Tibial nerve (tissue), 4 donors: ENCODE measurements around the gene USP50. TPM values are rescaled to one million over a fixed set of nuclear protein-coding genes. Genes with fewer than 3 reads are reported as not detected.
A peak's percentile ranks its signal among the peaks of the same experiment; 100 is the strongest.

ENCODE experiments used
- DNase-seq, 2 donors: peaks; one replicate each; pipeline ENCODE4 v3.0.0-alpha.2; 2019; ENCODE audit warnings: low spot score in 2 of 2
- H3K27ac ChIP-seq, 4 donors: fragments of 200-600 bp; sonication (generic) in 3 of 4; one replicate each; pipeline ENCODE4 v1.5.1; 2017 to 2019; ENCODE audit warnings: mild to moderate bottlenecking in 1 of 4
- H3K27me3 ChIP-seq, 2 donors: fragments of 200-600 bp; sonication (generic) in 1 of 2; one replicate each; pipeline versions ENCODE4 v1.5.1 to v1.6.0; 2017 to 2019
- H3K36me3 ChIP-seq, 3 donors: fragments of 200-600 bp; sonication (generic); one replicate each; pipeline ENCODE4 v1.5.1; 2018 to 2019
- H3K4me1 ChIP-seq, 4 donors: fragments of 200-600 bp; sonication (generic) in 3 of 4; one replicate each; pipeline ENCODE4 v1.5.1; 2017 to 2019
- H3K4me3 ChIP-seq, 4 donors: fragments of 200-600 bp; sonication (generic) in 3 of 4; one replicate each; pipeline ENCODE4 v1.5.1; 2017 to 2019; ENCODE audit warnings: mild to moderate bottlenecking in 1 of 4, moderate library complexity in 1 of 4
- H3K9me3 ChIP-seq, 4 donors: fragments of 200-600 bp; sonication (generic) in 3 of 4; one replicate each; pipeline ENCODE4 v1.5.1; 2017 to 2019
- CTCF ChIP-seq, 5 experiments: fragments of 200-600 bp in 3 of 5; fragments of 450-650 bp in 2 of 5; sonication (generic) in 3 of 5; IDR thresholded peaks; one replicate each; pipeline ENCODE4 v1.5.1; 2016 to 2019; ENCODE audit warnings: antibody characterized with exemption in 5 of 5, mild to moderate bottlenecking in 3 of 5, moderate library complexity in 2 of 5
- EP300 ChIP-seq, 2 donors: sonication (generic); formaldehyde crosslinking; IDR thresholded peaks; one replicate each; pipeline ENCODE4 v1.6.1; 2017; ENCODE audit warnings: antibody characterized with exemption in 2 of 2, mild to moderate bottlenecking in 1 of 2
- POLR2A ChIP-seq, 2 donors: fragments of 450-650 bp; IDR thresholded peaks; one replicate each; pipeline ENCODE4 v1.6.1; 2017; ENCODE audit warnings: antibody characterized with exemption in 2 of 2, mild to moderate bottlenecking in 2 of 2, moderate library complexity in 2 of 2
- WGBS, 2 donors: methylation state at CpG; one replicate each; pipeline ENCODE4 v1.1.5; 2018; 5-methylcytosine and 5-hydroxymethylcytosine counted together
- total RNA-seq, 4 donors: library from RNA; depleted of rRNA; stranded (reverse); fragments of >200 nt; gene quantifications; one replicate each; pipeline ENCODE4 v1.1.0, GENCODE V29; 2016

USP50 gene
- total RNA-seq, 4 donors from 2014 or later: 1.5 to 2.2 TPM; not detected in 2

GRCh38 chr15:50542887-50543210 is 3.6 kb downstream of the USP50 start:
- 62 to 70% methylated on average over 2 of the region's 2 CpGs for WGBS, 2 donors
- peak overlapping the region in 1 of 4 donors; percentile 16 for H3K27ac ChIP-seq
- TF ChIP-seq EP300 (IDR thresholded peaks at IDR 0.05) (no peak), POLR2A (IDR thresholded peaks at IDR 0.05) (no peak), CTCF (IDR thresholded peaks at IDR 0.05) (no peak)
- H3K4me1 ChIP-seq: peaks cover 0 to 2% (median 0%) of the 10 kb centered on the region in 4 donors
- H3K4me3 ChIP-seq: no peak overlapping the region
- H3K27me3 ChIP-seq: no peaks in the 10 kb centered on the region
- no peak for DNase-seq
- no peaks in the 10 kb centered on the region for H3K9me3 ChIP-seq
- no peaks in the 10 kb centered on the region for H3K36me3 ChIP-seq

- H3K36me3 ChIP-seq: no peaks in the 10 kb centered on the region
- no peak for DNase-seq
- peak overlapping the region; percentile 8 to 77 (median 56) for H3K27ac ChIP-seq
- WGBS, 2 donors: 41 to 44% methylated on average over 4 of the region's 4 CpGs
- TF ChIP-seq EP300 (IDR thresholded peaks at IDR 0.05): no peak
- TF ChIP-seq POLR2A (IDR thresholded peaks at IDR 0.05): no peak
- TF ChIP-seq CTCF (IDR thresholded peaks at IDR 0.05): no peak
- no peak overlapping the region for H3K4me3 ChIP-seq
- H3K9me3 ChIP-seq: peaks cover 0 to 3% (median 0%) of the 10 kb centered on the region in 4 donors
- H3K27me3 ChIP-seq: no peaks in the 10 kb centered on the region
- H3K4me1 ChIP-seq: no peaks in the 10 kb centered on the region
Observed at GRCh38 chr15:50531766-50532165, 14.7 kb downstream of the USP50 start.

GRCh38 chr15:50531163-50531562 is 15.3 kb downstream of the USP50 start:
- WGBS, 2 donors: 87 to 90% methylated on average over 4 of the region's 4 CpGs
- Histone ChIP-seq H3K27ac (peak overlapping the region in 3 of 4 donors; percentile 6 to 77 (median 60)), H3K36me3 (no peaks in the 10 kb centered on the region), H3K4me3 (no peak overlapping the region), H3K4me1 (no peaks in the 10 kb centered on the region), H3K9me3 (peaks cover 0 to 3% (median 0%) of the 10 kb centered on the region in 4 donors), H3K27me3 (no peaks in the 10 kb centered on the region)
- no peak for DNase-seq
- TF ChIP-seq POLR2A (IDR thresholded peaks at IDR 0.05): no peak
- TF ChIP-seq EP300 (IDR thresholded peaks at IDR 0.05): no peak
- no peak for TF ChIP-seq CTCF (IDR thresholded peaks at IDR 0.05)

- Histone ChIP-seq H3K9me3 (no peaks in the 10 kb centered on the region), H3K27me3 (no peaks in the 10 kb centered on the region), H3K36me3 (peaks cover 0 to 4% (median 0%) of the 10 kb centered on the region in 3 donors), H3K4me1 (no peaks in the 10 kb centered on the region), H3K4me3 (no peak overlapping the region), H3K27ac (no peak overlapping the region)
- TF ChIP-seq POLR2A (IDR thresholded peaks at IDR 0.05): no peak
- no peak for TF ChIP-seq EP300 (IDR thresholded peaks at IDR 0.05)
- no peak for TF ChIP-seq CTCF (IDR thresholded peaks at IDR 0.05)
- 41 to 48% methylated on average over 5 of the region's 5 CpGs for WGBS, 2 donors
- DNase-seq: no peak
Observed at GRCh38 chr15:50523851-50524251, 22.6 kb downstream of the USP50 start.

GRCh38 chr15:50519740-50520425 is 26.6 kb downstream of the USP50 start:
- no peak overlapping the region for H3K27ac ChIP-seq
- TF ChIP-seq CTCF (IDR thresholded peaks at IDR 0.05) (no peak), EP300 (IDR thresholded peaks at IDR 0.05) (no peak), POLR2A (IDR thresholded peaks at IDR 0.05) (no peak)
- no peaks in the 10 kb centered on the region for H3K4me1 ChIP-seq
- DNase-seq: no peak
- peaks cover 0 to 6% (median 0%) of the 10 kb centered on the region in 3 donors for H3K36me3 ChIP-seq
- 56 to 69% methylated on average over 7 of the region's 7 CpGs for WGBS, 2 donors
- no peaks in the 10 kb centered on the region for H3K27me3 ChIP-seq
- H3K4me3 ChIP-seq: no peak overlapping the region
- peaks cover 0 to 16% (median 0%) of the 10 kb centered on the region in 4 donors for H3K9me3 ChIP-seq
